Small intestine (tissue), 7 donors: ENCODE measurements around the gene KAT8. TPM values are rescaled to one million over a fixed set of nuclear protein-coding genes. Genes with fewer than 3 reads are reported as not detected.
"Not testable (repeated sequence)": the region's sequence is repeated elsewhere in the genome, so short reads cannot be mapped to it uniquely, and the experiment has no call there.

ENCODE experiments used
- DNase-seq, 2 donors: peaks; one replicate each; pipeline versions ENCODE4 v3.0.0 to v3.0.0-alpha.2; 2013
- FAIRE-seq: peaks from 2 replicates; lab custom pipeline; 2012; peaks lifted over from hg19 to GRCh38; lab: Jason Lieb, UNC
- H3K27ac ChIP-seq, 3 donors: one replicate each; pipeline ENCODE4 v1.5.1; 2013; ENCODE audit warnings: low read length in 2 of 3, mild to moderate bottlenecking in 2 of 3, control low read depth in 1 of 3, inconsistent platforms in 1 of 3, low read depth in 1 of 3, moderate library complexity in 1 of 3
- H3K27me3 ChIP-seq, 3 donors: one replicate each; pipeline ENCODE4 v1.6.1; 2013; ENCODE audit warnings: low read length in 3 of 3, inconsistent platforms in 1 of 3; ENCODE audit not compliant: control insufficient read depth in 3 of 3, insufficient read depth in 3 of 3
- H3K36me3 ChIP-seq, 3 donors: one replicate each; pipeline ENCODE4 v1.6.1; 2013; ENCODE audit warnings: low read length in 3 of 3, inconsistent platforms in 1 of 3, low read depth in 1 of 3, mild to moderate bottlenecking in 1 of 3, moderate library complexity in 1 of 3; ENCODE audit not compliant: control insufficient read depth in 3 of 3, insufficient read depth in 2 of 3
- H3K4me1 ChIP-seq, 3 donors: one replicate each; pipeline ENCODE4 v1.6.1; 2013; ENCODE audit warnings: low read length in 2 of 3, inconsistent platforms in 1 of 3, low read depth in 1 of 3, mild to moderate bottlenecking in 1 of 3, moderate library complexity in 1 of 3; ENCODE audit not compliant: control insufficient read depth in 3 of 3, insufficient read depth in 2 of 3
- H3K4me3 ChIP-seq, 3 donors: one replicate each; pipeline ENCODE4 v1.5.1; 2013; ENCODE audit warnings: low read length in 3 of 3, control low read depth in 1 of 3, inconsistent platforms in 1 of 3, low read depth in 1 of 3, mild to moderate bottlenecking in 1 of 3, moderate library complexity in 1 of 3
- H3K9me3 ChIP-seq, 2 donors: one replicate each; pipeline ENCODE4 v1.6.1; 2013; ENCODE audit warnings: low read depth in 1 of 2, low read length in 1 of 2; ENCODE audit not compliant: control insufficient read depth in 2 of 2, insufficient read depth in 1 of 2
- WGBS, 3 donors: extraction: QIAGEN DNeasy Blood & Tissue Kit; methylation state at CpG; one replicate each; pipeline ENCODE4 v1.1.7; 2013; 5-methylcytosine and 5-hydroxymethylcytosine counted together
- polyA plus RNA-seq, 4 donors: library from polyadenylated mRNA; stranded (reverse) in 3 of 4; unstranded in 1 of 4; fragments of 200-250 nt in 3 of 4; fragments of 120-200 nt in 1 of 4; gene quantifications; one replicate each; pipeline versions ENCODE4 v1.2.1 to v1.2.3, GENCODE V29; 2013
- donor health status: healthy with polysubstance abuse.
- donor health status: control.
- donor health status: control.
- donor health status: Bipolar disorder and iron deficiency.
- donor health status: healthy.

The KAT8 gene
- polyA plus RNA-seq, 4 donors, result 43.7 to 57.1 (median 44.0) TPM

DNA sequence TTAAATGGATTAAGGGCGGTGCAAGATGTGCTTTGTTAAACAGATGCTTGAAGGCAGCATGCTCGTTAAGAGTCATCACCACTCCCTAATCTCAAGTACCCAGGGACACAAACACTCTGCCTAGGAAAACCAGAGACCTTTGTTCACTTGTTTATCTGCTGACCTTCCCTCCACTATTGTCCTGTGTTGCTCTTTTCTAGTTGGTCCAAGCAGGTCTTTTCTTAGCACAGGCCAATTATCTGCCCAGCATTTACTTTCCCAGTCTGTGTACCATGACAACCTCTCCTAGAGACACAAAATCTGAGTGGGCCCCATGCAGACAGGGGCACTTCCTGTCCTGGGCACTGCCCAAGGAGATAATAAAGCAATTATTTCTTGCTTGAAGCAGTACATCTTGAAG lies 52.6 kb downstream of the KAT8 start:
- not testable (repeated sequence) for FAIRE-seq, H3K27me3 ChIP-seq, H3K4me3 ChIP-seq, H3K36me3 ChIP-seq, H3K9me3 ChIP-seq, H3K4me1 ChIP-seq
- no CpG with 5 or more reads among the region's 2 CpGs for WGBS, 3 donors
- peak; percentile 58 to 64 for DNase-seq
- peak overlapping the region in 2 of 3 donors; percentile 33 to 56 for H3K27ac ChIP-seq

DNA sequence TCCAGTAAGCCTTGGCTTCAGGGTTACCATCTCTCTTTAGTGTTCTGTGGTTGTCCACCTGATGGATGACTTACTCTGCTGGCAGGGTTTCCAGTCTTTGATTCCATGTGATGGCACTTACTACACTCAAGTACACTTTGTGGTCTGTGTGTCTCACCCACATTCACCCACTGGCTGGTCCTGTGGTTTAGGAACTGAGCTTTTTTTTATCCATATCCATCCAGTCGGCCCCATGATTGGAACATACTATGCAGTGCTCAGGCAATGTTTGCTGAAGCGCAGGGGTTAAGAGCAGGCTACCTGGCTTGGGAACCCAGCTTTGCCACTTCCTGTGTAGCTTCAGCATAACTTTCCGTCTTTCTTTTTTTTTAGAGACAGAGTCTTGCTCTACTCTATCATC lies 59.7 kb downstream of the KAT8 start:
- no peaks in the 10 kb centered on the region for H3K27me3 ChIP-seq
- 53 to 76% (median 57%) methylated on average over 3 of the region's 3 CpGs for WGBS, 3 donors
- no peak overlapping the region for H3K27ac ChIP-seq
- H3K4me1 ChIP-seq, result peaks cover 0 to 1% (median 0%) of the 10 kb centered on the region in 3 donors
- FAIRE-seq, result no peak
- DNase-seq, result no peak
- H3K9me3 ChIP-seq, result no peaks in the 10 kb centered on the region
- no peak overlapping the region for H3K4me3 ChIP-seq
- peaks cover 0 to 4% (median 0%) of the 10 kb centered on the region in 3 donors for H3K36me3 ChIP-seq

DNA sequence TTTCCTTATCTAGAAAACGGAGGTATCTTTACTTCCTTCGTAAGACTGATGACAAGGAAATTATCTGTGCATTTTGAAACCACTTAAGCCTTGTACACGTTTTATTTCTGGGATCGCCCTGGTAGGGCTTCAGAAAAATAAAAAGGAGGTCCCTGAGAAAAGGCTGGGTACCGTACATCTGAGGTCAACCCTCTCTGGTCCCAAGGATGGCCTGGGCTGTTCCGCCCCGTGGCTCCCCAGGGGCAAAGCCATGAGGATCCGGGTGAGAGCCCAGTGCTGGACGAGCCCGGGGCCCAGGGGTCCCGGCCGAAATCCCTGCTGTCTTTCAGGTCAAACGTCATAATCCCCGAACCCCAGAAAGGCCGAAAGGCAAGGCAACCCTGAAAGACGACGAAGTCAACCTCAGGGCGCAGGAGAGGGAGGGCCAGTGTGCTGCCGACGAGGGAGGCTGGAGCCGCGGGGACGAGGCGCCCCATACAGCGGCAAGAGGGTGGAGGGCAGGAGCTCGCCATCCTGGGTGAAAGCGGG lies 61.8 kb downstream of the KAT8 start:
- Histone ChIP-seq H3K27ac (peak overlapping the region; percentile 85 to 98 (median 88)), H3K36me3 (peaks cover 13 to 21% (median 13%) of the 10 kb centered on the region in 3 donors), H3K4me3 (peak overlapping the region; percentile 49 to 98 (median 70)), H3K4me1 (peaks cover 0 to 7% (median 3%) of the 10 kb centered on the region in 3 donors), H3K27me3 (no peaks in the 10 kb centered on the region), H3K9me3 (no peaks in the 10 kb centered on the region)
- DNase-seq (peak in 1 of 2 donors; percentile 14), FAIRE-seq (no peak)
- 0 to 2% (median 2%) methylated on average over 24 to 27 of the region's 27 CpGs for WGBS, 3 donors

DNA sequence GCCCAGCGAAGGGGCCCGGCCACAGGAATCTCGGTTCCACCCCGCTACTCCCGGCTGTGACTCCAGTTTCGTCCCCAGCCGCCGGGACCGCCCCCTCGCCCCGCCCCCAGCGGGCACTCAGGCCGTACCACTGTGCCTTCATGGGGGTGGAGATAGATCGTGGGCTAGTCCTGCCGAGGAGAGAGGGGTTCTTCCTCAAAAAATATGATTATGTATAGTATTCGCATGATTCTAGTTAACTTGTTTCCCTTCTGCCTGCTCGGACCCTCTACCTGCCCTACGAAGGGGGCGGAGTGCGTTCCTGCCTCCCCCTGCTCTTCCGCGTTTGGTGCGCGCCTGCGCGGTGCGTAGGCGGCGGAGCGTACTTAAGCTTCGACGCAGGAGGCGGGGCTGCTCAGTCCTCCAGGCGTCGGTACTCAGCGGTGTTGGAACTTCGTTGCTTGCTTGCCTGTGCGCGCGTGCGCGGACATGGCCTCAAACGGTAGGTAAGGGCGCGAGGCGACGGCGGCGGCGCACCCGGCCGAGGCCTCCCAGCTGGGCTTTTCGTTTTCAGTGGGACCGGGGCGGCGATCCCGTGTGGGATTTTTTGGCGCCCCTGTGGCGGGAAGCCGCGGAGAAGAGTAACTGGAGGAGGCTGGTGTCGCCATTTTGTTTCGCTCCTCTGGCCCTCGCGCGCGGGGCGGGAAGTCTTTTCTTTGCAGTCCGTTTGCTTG lies 62.4 kb downstream of the KAT8 start, which contains the start of gene FUS:
FUS (plus strand) TSS at position 393 of the 713 bp plus-strand sequence; CDS start at position 469, 76 bp downstream.
- WGBS, 3 donors, result 0% methylated on average over 64 to 69 of the region's 69 CpGs
- Histone ChIP-seq H3K36me3 (peaks cover 14 to 25% (median 14%) of the 10 kb centered on the region in 3 donors), H3K27me3 (no peaks in the 10 kb centered on the region), H3K27ac (peak within 1 kb of the TSS; percentile 85 to 98 (median 88)), H3K9me3 (no peaks in the 10 kb centered on the region), H3K4me1 (peaks cover 0 to 7% (median 3%) of the 10 kb centered on the region in 3 donors), H3K4me3 (peak within 1 kb of the TSS; percentile 70 to 98 (median 78))
- FAIRE-seq (no peak), DNase-seq (peak; percentile 90 to 97)

Other genes with a start within 250 kb of the KAT8 start
- 10 to 100 TPM; 23.7 to 33.2 (median 30.5) TPM for gene BCL7C, start 223.6 kb upstream of the KAT8 start, polyA plus RNA-seq
- gene CTF1, start 221.1 kb upstream of the KAT8 start, polyA plus RNA-seq, result 1 to 10 TPM in 2 of 4 donors, not detected in 2; 1.1 to 3.0 TPM
- 10 to 100 TPM in 2 of 4 donors, 1 to 10 TPM in 2; 8.7 to 26.3 (median 13.4) TPM for gene FBXL19, start 194.1 kb upstream of the KAT8 start, polyA plus RNA-seq
- gene ORAI3, start 168.6 kb upstream of the KAT8 start, polyA plus RNA-seq, result 10 to 100 TPM in 2 of 4 donors, 1 to 10 TPM in 2; 6.2 to 38.1 (median 8.6) TPM
- 10 to 100 TPM in 2 of 4 donors, 1 to 10 TPM in 2; 6.9 to 11.4 (median 9.0) TPM for gene SETD1A, start 159.9 kb upstream of the KAT8 start, polyA plus RNA-seq
- 10 to 100 TPM; 15.9 to 48.9 (median 23.2) TPM for gene HSD3B7, start 132.5 kb upstream of the KAT8 start, polyA plus RNA-seq
- gene STX1B, start 107.0 kb upstream of the KAT8 start, polyA plus RNA-seq, result 1 to 10 TPM in 1 of 4 donors, under 1 TPM in 1, not detected in 2; 0.64 to 1.5 TPM
- 100 to 1,000 TPM in 2 of 4 donors, 10 to 100 TPM in 2; 64.6 to 115 (median 91.5) TPM for gene STX4, start 84.1 kb upstream of the KAT8 start, polyA plus RNA-seq
- gene ZNF668, start 43.4 kb upstream of the KAT8 start, polyA plus RNA-seq, result 10 to 100 TPM in 2 of 4 donors, 1 to 10 TPM in 2; 5.4 to 12.2 (median 10.1) TPM
- gene ZNF646, start 43.2 kb upstream of the KAT8 start, polyA plus RNA-seq, result 10 to 100 TPM in 2 of 4 donors, 1 to 10 TPM in 2; 3.0 to 14.0 (median 7.3) TPM
- 1 to 10 TPM; 1.2 to 4.7 (median 1.7) TPM for gene PRSS53, start 28.7 kb upstream of the KAT8 start, polyA plus RNA-seq
- 10 to 100 TPM; 54.4 to 87.8 (median 80.6) TPM for gene VKORC1, start 22.9 kb upstream of the KAT8 start, polyA plus RNA-seq
- gene BCKDK, start 9.3 kb upstream of the KAT8 start, polyA plus RNA-seq, result 10 to 100 TPM; 23.8 to 30.5 (median 27.6) TPM
- gene PRSS8, start 18.1 kb downstream of the KAT8 start, polyA plus RNA-seq, result 100 to 1,000 TPM; 220 to 393 (median 292) TPM
- gene PRSS36, start 32.4 kb downstream of the KAT8 start, polyA plus RNA-seq, result 10 to 100 TPM in 2 of 4 donors, 1 to 10 TPM in 2; 2.5 to 19.2 (median 8.1) TPM
- gene FUS, start 62.5 kb downstream of the KAT8 start, polyA plus RNA-seq, result 100 to 1,000 TPM; 147 to 415 (median 209) TPM
- 100 to 1,000 TPM in 3 of 4 donors, 10 to 100 TPM in 1; 47.1 to 247 (median 170) TPM for gene PYCARD, start 85.1 kb downstream of the KAT8 start, polyA plus RNA-seq
- gene TRIM72, start 96.5 kb downstream of the KAT8 start, polyA plus RNA-seq, result under 1 TPM; under 0.01 to 0.32 (median 0.13) TPM
- gene PYDC1, start 99.5 kb downstream of the KAT8 start, polyA plus RNA-seq, result under 1 TPM in 1 of 4 donors, not detected in 3; 0.32 TPM
- 1 to 10 TPM in 2 of 4 donors, under 1 TPM in 2; 0.22 to 4.3 (median 0.92) TPM for gene ITGAM, start 142.3 kb downstream of the KAT8 start, polyA plus RNA-seq
- gene ITGAX, start 237.5 kb downstream of the KAT8 start, polyA plus RNA-seq, result 1 to 10 TPM in 2 of 4 donors, under 1 TPM in 2; 0.22 to 2.5 (median 1.1) TPM